NCI-H345 (cell line): ENCODE measurements around the gene HIP1.
"Not testable (repeated sequence)": the region's sequence is repeated elsewhere in the genome, so short reads cannot be mapped to it uniquely, and the experiment has no call there.

Source experiments
- DNase-seq: peaks from one replicate; lab custom pipeline; 2025; lab: John Stamatoyannopoulos, UW

HIP1 gene

DNA sequence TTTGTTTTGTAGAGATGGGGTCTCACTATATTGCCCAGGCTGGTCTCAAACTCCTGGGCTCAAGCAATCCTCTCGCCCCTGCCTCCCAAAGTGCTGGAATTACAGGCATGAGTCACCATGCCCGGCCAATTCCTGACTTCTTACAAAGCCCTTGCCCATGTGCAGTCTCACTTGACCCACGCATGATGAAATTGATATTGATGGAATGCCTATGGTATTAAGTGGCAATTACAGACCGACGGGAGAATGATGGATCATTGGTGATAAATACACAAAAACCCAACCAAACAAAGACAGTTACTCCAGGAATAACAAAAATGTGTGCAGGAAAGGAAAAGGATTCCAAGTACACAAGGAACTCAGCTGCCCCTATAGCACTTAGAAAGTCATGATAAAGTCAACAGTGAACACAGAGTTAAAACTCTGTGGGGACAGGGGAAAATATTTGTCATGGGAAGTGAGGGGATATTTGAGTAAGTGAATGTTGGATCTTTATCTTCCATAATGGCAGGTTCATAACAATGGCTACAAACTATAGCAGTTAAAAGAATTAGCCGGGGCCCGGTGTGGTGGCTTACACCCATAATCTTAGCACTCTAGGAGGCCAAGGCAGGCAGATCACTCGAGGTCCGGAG, 21.6 kb downstream of the HIP1 start:
- DNase-seq, result no peak

DNA sequence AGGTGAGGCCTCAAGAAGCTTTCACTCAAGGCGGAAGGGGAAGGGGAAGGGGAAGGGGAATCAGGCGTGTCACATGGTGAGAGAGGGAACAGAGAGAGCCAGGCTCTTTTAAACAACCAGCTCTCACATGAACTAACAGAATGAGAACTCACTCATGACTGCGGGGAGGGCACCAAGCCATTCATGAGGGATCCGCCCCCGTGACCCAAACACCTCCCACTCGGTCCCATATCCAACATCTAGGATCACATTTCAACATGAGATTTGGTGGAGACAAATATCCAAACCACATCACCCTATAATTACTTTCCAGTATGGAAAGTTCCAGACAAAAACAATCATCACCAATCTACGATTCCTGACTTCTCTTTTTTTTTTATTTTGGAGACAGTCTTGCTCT, 22.9 kb downstream of the HIP1 start:
- DNase-seq, result no peak

DNA sequence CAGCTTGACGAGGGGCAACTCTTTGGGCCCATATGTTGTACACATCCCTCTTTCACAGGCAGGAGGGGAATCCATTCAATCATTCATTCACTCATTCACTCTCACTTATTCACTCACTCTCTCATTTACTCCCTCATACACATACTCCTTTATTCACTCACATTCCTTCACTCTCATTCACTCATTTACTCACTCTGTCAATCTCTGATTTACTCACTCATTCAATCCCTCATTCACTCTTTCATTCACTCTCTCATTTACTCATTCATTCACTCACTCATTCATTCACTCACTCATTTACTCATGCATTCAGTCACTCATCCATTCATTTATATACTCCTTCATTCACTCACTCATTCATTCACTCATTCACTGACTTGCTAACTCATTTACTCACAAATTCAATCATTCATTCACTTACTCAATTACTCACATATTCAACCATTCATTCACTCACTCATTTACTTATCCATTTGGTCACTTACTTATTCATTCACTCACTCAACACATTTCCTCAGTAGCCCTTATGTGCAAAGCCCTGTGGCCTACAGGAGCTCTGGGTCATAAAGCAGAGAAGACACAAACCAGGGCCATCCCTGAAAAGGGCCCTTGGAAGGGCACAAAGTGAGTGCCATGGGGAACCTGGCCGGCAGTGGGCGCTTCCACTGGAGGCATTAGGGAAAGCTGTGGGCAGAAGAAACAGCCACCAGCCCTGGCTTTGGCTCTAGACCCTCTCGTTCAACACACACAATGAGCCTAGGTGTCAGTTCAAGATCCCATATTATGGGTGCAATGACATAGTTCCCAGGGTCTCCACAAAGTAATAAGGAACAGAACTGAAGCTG, 26.0 kb downstream of the HIP1 start:
- no peak for DNase-seq

DNA sequence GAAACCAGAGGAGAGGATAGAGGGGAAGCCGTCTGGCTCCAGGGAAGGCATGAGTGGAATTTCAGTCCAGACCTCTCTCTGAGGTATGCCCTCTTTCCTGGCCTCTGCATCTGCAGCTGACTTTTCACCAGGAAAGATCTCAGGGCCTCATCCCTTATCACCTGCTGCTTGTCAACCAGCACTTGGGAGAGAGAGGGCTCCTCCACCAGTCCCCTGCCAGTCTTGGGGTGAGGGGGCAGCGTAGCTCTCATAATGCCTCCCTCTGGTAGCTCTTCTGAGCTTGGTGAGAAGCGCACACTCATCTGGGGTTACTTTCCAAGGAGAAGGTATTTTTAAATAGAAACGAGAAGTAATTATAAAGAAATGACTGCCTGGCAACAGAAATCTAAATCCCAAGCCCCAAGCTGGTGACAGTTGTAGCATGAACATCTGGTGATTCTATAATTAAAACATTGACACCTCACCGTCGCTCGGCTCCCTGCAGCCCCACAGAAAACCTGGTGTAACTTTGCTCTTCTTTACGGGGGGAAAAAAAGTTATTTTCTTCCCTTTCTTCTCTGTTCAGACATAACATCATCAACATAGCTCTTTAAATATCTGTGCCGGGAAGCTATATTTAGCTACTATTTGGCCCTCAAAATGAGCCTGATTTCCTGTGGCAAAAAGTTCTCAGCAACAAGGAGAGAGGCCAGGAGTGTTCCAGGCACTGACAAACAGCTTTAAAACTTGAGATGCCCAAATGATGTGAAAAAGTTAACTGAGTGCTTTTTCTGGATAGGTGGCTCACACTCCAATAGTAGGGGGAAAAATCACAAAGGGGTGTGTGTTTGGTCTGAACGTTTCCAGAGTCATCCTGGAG, 26.9 kb downstream of the HIP1 start:
- DNase-seq, result no peak

DNA sequence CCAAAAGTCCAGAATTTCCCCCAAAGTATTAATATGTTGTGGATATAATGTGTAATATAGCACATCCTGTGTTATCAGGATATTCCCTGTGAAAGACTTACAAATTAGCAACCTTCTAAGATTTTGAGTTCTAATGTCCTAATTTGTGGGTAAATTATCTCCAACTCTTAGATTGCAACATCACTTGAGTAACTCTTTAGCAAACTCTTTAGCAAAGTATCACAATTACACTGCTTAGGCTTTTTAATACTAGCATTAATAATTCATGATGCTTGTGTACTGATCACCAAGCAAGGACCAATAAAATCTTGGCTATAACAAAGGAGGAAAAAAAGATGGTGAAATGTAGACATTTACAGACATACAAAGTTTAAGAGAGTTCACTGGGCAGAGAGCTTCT, 27.7 kb downstream of the HIP1 start:
- DNase-seq, result no peak

- no peak for DNase-seq
These were observed 33.8 kb downstream of the HIP1 start for GRCh38 chr7:75704928-75705327.

GRCh38 chr7:75702515-75702914, 36.2 kb downstream of the HIP1 start:
- DNase-seq, result no peak

GRCh38 chr7:75699993-75700392, 38.7 kb downstream of the HIP1 start:
- no peak for DNase-seq

GRCh38 chr7:75698358-75698757, 40.4 kb downstream of the HIP1 start:
- DNase-seq, result no peak

DNA sequence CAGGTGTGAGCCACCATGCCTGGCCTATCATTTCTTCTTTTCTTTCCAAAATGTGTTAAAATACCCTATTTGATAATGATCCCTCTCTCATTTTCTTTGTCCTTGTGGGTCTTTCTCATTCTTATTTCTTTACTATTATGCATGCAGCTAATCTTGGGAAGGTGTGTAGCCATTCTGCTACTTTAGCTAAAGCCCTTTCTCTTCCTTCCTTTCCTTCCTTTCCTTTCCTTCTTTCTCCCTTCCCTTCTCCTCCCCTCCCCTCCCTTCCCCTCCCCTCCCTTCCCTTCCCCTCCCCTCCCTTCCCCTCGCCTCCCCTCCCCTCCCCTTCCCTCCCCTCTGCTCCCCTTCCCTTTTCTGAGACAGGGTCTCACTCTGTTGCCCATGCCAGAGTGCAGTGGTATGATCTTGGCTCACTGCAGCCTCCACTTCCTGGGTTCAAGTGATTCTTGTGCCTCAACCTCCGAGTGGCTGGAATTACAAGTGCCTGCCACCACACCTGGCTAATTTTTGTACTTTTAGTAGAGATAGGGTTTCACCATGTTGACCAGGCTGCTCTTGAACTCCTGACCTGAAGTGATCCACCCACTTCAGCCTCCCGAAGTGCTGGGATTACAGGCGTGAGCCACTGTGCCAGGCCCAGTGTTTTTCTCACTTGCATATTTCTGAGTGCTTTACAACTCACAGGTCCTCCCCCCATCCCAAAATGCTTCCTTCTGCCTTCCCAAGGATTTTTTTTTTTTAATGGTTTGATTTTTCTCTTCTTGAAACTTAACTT, 42.3 kb downstream of the HIP1 start:
- DNase-seq, result no peak

GRCh38 chr7:75694638-75695399, 43.9 kb downstream of the HIP1 start:
- DNase-seq, result no peak

GRCh38 chr7:75693668-75694067, 45.1 kb downstream of the HIP1 start:
- DNase-seq, result not testable (repeated sequence)

DNA sequence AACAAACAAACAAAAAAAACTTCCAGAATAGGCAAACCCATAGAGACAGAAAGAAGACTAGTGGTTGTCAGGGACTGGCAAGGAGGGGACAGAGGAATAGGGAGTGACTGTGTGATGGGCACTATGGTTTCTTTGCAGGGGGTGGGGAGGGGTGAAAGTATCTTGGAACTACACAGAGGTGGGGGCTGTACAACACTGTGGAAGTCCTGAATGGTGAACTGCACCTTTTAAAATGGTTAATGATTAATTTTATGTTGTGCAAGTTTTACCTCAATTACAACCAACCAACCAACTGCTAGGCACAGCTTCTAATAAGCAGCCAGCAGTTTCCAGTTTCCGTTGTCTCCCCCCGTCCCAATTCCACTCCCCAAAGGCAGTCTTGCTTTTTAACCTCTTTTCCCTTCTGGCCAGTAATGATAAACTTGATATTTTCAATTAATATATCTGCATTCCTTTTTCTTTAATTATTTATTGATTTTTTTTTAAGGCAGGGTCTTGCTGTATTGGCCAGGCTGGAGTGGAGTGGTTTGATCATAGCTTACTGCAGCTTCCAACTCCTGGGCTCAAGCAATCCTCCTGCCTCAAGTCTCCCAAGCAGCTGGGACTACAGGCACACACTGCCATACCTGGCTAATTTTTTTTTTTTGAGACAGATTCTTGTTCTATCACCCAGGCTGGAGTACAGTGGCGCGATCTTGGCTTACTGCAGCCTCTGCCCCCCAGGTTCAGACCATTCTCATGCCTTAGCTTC, 46.8 kb downstream of the HIP1 start:
- no peak for DNase-seq

GRCh38 chr7:75690121-75690523, 48.6 kb downstream of the HIP1 start:
- DNase-seq, result no peak

GRCh38 chr7:75689246-75690099, 49.3 kb downstream of the HIP1 start:
- DNase-seq, result no peak

GRCh38 chr7:75688200-75689136, 50.3 kb downstream of the HIP1 start:
- peak; percentile 92 for DNase-seq

DNA sequence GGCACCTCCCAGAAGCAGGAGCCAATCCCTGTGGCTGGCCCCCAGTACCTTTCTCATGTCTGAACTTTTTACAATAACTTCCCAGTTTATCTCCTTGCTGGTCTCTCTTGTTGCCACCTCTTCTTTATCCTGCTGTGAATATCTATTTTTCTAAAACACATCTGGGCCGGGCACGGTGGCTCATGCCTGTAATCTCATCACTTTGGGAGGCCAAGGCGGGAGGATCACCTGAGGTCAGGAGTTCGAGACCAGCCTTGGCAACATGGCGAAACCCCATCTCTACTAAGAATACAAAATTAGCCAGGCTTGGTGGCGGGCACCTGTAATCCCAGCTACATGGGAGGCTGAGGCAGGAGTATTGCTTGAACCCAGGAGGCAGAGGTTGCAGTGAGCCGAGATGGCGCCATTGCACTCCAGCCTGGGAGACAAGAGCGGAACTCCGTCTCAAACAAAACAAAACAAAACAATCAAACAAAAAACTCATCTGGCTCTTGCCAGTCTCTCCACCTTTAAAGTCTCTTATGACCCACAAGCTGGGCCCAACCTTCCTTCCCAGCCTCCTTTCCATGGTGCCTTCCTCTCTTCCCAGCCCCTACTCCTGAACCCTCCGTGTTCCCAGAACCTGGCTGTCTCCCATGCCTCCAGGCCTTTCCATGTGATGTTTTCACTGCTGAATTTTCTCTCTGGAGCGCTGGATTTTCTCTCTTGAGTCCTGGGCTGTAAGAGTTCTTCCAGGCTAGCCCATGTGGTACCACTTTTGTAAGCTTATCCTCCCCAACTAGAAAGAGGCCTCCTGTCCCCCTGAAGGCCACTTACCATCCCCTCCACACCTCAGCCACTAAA, 51.3 kb downstream of the HIP1 start:
- DNase-seq, result peak; percentile 39
